AG04450 (cell line): ENCODE results near the gene ETV6. TPM values are rescaled to one million over a fixed set of nuclear protein-coding genes. Genes with fewer than 3 reads are reported as not detected.

Experiments used
- CTCF ChIA-PET: fragments of 300-600, 350-600 bp; formaldehyde crosslinking; extraction: SDS; loops from one replicate; lab custom pipeline; 2022; ENCODE audit warnings: antibody characterized with exemption, inconsistent platforms; lab: Charles Lee
- POLR2A ChIA-PET: fragments of 350-600 bp; formaldehyde crosslinking; extraction: SDS; loops from one replicate; lab custom pipeline; 2021; ENCODE audit warnings: antibody characterized with exemption, inconsistent platforms; lab: Yijun Ruan, JAX
- DNase-seq: peaks from one replicate; pipeline ENCODE4 v3.0.0-alpha.2; 2011; ENCODE audit warnings: low read depth, low spot score
- H3K27ac ChIP-seq: one replicate; pipeline ENCODE4 v1.5.1; 2012; ENCODE audit warnings: low read depth, low read length, control low read depth
- H3K27me3 ChIP-seq: one replicate; pipeline ENCODE4 v1.6.0; 2012; ENCODE audit warnings: low read length; ENCODE audit not compliant: control insufficient read depth, insufficient read depth
- H3K4me3 ChIP-seq: 2 replicates; pipeline ENCODE4 v1.5.1; 2011; ENCODE audit warnings: mild to moderate bottlenecking, low read depth, low read length, control low read depth
- H3K9me3 ChIP-seq: 2 replicates; pipeline ENCODE4 v1.5.1; 2012; ENCODE audit warnings: low read length; ENCODE audit not compliant: control insufficient read depth, insufficient read depth
- CTCF ChIP-seq: IDR thresholded peaks from 2 replicates; pipeline ENCODE4 v1.5.1; 2011; ENCODE audit warnings: low read depth, low read length, control low read depth, inconsistent platforms
- polyA plus RNA-seq: library from polyadenylated mRNA; depleted of rRNA; stranded (reverse); fragments of >200 nt; gene quantifications from 2 replicates; pipeline ENCODE4 v1.2.3, GENCODE V29; 2011

Gene ETV6
- polyA plus RNA-seq, 1 experiment: 7.9 TPM

GRCh38 chr12:11881835-11882234 lies 232.4 kb downstream of the ETV6 start:
- no peak overlapping the region for H3K27ac ChIP-seq
- ChIA-PET POLR2A (no interaction called here), CTCF (no interaction called here)
- H3K27me3 ChIP-seq: no peaks in the 10 kb centered on the region
- DNase-seq: no peak
- H3K4me3 ChIP-seq: no peak overlapping the region
- no peaks in the 10 kb centered on the region for H3K9me3 ChIP-seq
- TF ChIP-seq CTCF: no peak

- ChIA-PET CTCF (no interaction called here), POLR2A (no interaction called here)
- Histone ChIP-seq H3K27ac (no peak overlapping the region), H3K4me3 (no peak overlapping the region), H3K9me3 (no peaks in the 10 kb centered on the region), H3K27me3 (no peaks in the 10 kb centered on the region)
- no peak for TF ChIP-seq CTCF
- DNase-seq: no peak
Measured at GRCh38 chr12:11882301-11883019, 233.0 kb downstream of the ETV6 start.

- DNase-seq: no peak
- Histone ChIP-seq H3K9me3 (no peaks in the 10 kb centered on the region), H3K4me3 (no peak overlapping the region), H3K27me3 (no peaks in the 10 kb centered on the region), H3K27ac (no peak overlapping the region)
- CTCF ChIA-PET: no interaction called here
- POLR2A ChIA-PET: no interaction called here
- TF ChIP-seq CTCF: no peak
Measured at GRCh38 chr12:11884116-11884515, 234.6 kb downstream of the ETV6 start.

- peak overlapping the region; percentile 62 for H3K27ac ChIP-seq
Measured at GRCh38 chr12:11884706-11885105, 235.2 kb downstream of the ETV6 start.

More at GRCh38 chr12:11884706-11885105, 235.2 kb downstream of the ETV6 start:
- Histone ChIP-seq H3K9me3 (no peaks in the 10 kb centered on the region), H3K27me3 (no peaks in the 10 kb centered on the region), H3K4me3 (no peak overlapping the region)
- ChIA-PET CTCF (no interaction called here), POLR2A (no interaction called here)
- no peak for TF ChIP-seq CTCF
- no peak for DNase-seq
